HG02623 (cell line): Measurements from ENCODE around the gene MC1R.
"Not testable (repeated sequence)": the region's sequence is repeated elsewhere in the genome, so short reads cannot be mapped to it uniquely, and the experiment has no call there.

ENCODE experiments used
- ATAC-seq: cut with Tn5 transposase; IDR thresholded peaks from one replicate; pipeline ENCODE4 v1.9.1; 2021; ENCODE audit warnings: moderate library complexity; ENCODE audit not compliant: unreplicated experiment

Gene MC1R

GRCh38 chr16:89913408-89914387 lies 5.0 kb upstream of the MC1R start:
- no peak for ATAC-seq

DNA sequence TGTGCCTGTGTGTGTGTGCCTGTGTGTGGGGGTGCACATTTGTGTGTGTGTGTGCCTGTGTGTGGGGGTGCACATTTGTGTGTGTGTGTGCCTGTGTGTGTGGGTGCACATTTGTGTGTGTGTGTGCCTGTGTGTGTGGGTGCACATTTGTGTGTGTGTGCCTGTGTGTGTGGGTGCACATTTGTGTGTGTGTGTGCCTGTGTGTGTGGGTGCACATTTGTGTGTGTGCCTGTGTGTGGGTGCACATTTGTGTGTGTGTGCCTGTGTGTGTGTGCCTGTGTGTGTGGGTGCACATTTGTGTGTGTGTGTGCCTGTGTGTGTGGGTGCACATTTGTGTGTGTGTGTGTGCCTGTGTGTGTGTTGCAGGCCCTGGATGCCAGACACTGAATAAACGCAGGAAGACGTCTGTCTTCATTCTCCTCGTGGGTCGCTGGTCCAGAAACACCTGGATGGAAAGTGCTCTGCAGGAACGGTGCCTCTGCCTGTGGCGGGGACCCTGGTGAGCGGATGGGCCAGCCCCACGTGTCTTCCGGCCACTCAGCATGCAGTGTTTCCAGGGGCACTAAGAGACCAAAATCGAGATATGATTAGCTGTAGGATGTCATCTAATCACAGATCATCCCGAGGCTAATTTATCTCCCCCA lies 3.9 kb upstream of the MC1R start:
- ATAC-seq = not testable (repeated sequence)

GRCh38 chr16:89915303-89916232 lies 3.1 kb upstream of the MC1R start:
- ATAC-seq = no peak

- ATAC-seq = peak; percentile 71
These were observed 749 bp upstream of the MC1R start for GRCh38 chr16:89917773-89918452.

DNA sequence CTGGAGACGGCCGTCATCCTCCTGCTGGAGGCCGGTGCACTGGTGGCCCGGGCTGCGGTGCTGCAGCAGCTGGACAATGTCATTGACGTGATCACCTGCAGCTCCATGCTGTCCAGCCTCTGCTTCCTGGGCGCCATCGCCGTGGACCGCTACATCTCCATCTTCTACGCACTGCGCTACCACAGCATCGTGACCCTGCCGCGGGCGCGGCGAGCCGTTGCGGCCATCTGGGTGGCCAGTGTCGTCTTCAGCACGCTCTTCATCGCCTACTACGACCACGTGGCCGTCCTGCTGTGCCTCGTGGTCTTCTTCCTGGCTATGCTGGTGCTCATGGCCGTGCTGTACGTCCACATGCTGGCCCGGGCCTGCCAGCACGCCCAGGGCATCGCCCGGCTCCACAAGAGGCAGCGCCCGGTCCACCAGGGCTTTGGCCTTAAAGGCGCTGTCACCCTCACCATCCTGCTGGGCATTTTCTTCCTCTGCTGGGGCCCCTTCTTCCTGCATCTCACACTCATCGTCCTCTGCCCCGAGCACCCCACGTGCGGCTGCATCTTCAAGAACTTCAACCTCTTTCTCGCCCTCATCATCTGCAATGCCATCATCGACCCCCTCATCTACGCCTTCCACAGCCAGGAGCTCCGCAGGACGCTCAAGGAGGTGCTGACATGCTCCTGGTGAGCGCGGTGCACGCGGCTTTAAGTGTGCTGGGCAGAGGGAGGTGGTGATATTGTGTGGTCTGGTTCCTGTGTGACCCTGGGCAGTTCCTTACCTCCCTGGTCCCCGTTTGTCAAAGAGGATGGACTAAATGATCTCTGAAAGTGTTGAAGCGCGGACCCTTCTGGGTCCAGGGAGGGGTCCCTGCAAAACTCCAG lies 1.1 kb downstream of the MC1R start:
- no peak for ATAC-seq

GRCh38 chr16:89920723-89921122 lies 2.1 kb downstream of the MC1R start:
- no peak for ATAC-seq

- ATAC-seq = no peak
These were observed 2.6 kb downstream of the MC1R start for GRCh38 chr16:89921131-89921701.

- ATAC-seq = no peak
These were observed 3.2 kb downstream of the MC1R start for GRCh38 chr16:89921702-89922476.

GRCh38 chr16:89922477-89922883 lies 3.8 kb downstream of the MC1R start:
- ATAC-seq = no peak

DNA sequence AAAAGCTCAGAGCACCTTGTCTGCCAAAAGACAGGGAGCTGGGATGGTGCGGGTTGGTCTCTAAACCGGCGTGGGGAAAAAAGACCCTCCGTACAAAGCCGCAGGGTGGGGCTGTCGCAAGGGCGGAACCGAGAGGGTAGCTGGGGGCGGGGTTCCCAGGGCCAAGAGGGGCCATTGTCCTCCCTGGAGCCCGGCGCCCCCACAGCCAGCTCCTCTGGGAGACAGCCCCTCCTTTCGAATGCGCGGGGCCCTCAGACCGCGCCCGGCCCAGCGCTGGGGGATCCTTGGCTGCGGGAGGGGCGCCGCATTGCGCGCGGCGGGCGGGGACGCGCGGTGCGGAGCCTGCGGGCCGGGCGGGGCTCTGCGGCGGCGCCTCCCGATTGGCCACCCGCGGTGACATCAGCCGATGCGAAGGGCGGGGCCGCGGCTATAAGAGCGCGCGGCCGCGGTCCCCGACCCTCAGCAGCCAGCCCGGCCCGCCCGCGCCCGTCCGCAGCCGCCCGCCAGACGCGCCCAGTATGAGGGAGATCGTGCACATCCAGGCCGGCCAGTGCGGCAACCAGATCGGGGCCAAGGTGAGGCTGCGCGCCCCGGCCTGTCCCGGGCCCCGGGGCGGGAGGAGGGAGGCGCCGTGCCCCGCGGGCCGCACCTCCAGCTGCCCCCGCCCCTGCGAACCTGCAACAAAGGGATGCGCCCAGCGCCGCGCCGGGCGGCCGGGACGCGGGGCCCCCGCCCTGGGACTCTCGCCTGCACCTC lies 4.4 kb downstream of the MC1R start, which contains the start of gene TUBB3:
Gene TUBB3 (plus strand): TSS at position 459 of the 756 bp plus-strand sequence. CDS start 60 bp downstream, at position 519.
- no peak for ATAC-seq

DNA sequence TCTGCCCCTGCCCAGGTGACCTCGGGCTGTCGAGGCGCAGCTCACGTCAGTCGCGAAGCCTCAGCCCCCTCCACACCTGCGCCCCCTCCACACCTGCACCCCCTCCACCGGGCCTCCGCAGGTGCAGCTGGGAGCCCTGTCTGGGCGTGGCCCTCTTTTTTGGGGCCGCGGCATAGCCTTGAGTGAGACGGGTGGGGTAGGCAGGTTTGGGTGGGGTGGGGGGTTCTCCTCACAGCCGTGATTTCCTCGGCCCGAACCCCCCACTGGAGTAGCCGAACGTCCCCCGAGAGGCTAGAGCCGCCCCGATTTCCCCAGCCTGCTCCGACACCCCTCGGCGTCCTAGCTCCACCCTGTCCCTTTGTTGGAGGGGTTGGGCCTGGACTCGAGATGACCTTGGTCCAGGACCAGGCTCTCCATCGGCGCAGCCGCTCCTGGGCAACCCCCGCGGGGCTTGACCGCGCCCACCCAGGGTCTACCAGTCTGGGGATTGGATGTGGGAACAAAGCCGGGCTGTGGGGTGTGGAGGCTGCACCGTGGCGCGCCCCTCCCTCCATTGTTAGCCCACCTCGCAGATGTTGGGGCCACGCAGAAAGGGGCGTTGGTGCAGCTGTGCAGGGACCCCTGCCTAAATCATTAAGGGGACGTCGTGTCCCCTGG lies 5.1 kb downstream of the MC1R start:
- ATAC-seq = no peak

DNA sequence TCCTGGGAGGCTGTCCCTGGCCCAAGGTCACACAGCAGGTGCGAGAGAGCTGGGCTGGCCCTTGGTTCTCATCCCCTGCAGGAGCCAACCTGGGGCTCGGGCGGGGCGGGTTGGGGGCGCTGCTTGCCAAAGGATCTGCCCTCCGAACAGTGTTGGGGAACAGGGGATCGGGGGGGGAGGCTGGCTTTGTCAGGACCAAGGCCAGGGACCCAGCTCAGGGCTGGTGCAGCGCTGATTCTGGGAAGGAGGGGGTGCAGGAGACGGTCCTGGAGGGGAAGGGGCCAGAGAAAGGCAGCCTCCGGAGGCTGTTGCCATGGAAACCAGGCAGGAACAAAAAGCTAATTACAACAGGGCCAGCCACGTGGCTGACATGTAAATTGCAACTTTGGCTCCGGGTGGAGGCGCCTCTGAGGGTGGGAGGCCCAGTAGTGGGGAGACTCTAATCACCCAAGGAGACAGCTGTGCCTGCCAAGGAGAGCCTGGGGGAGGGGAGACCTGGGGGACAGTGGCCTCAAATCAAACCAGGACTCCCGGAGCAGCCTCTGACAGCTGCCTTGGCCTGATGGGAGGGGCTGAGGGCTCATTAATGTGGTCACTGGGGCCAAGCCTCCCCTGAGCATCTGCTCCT lies 5.7 kb downstream of the MC1R start:
- no peak for ATAC-seq

- no peak for ATAC-seq
These were observed 6.3 kb downstream of the MC1R start for GRCh38 chr16:89924925-89925307.

- no peak for ATAC-seq
These were observed 7.0 kb downstream of the MC1R start for GRCh38 chr16:89925596-89926079.

GRCh38 chr16:89931305-89931896 lies 12.7 kb downstream of the MC1R start:
- no peak for ATAC-seq

DNA sequence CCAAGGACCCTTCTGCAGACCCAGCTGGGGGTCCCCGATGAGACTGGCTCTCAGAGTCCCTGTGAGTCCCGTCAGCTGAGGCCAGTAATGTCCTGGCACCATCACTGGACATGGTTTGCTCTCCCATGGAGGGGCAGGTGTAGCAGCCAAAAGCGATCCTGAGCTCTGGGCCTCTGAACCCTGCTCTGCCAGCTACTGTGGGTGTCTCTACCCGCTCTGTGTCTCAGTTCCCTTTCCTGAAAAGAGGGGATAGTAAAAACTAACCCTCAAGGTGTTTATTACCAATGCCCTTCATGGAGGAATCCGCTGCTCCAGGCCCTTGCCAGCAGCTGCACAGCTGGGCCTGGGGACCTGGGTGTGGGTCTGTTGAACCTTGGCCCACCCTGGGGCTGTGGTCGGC lies 13.3 kb downstream of the MC1R start:
- no peak for ATAC-seq
